Stimulated activated memory B cell treated with anti-CD40 and anti-IgM and Interleukin-4, amounts not matched to agents 10 μg/mL and 1 μg/mL and 100 μg/mL, for 72 hours (primary cell): ENCODE results near the gene DUOXA1.
"Not testable (repeated sequence)": the region's sequence is repeated elsewhere in the genome, so short reads cannot be mapped to it uniquely, and the experiment has no call there.

Source experiments
- ATAC-seq: fragments of 150-1000 bp; cut with Tn5 transposase; 2 replicates; pipeline ENCODE4 v1.10.0; 2021
- H3K27ac Mint-ChIP-seq: one replicate; pipeline ENCODE4 v1.8.0; 2022; ENCODE audit warnings: mild to moderate bottlenecking, mixed read lengths
- H3K27me3 Mint-ChIP-seq: one replicate; pipeline ENCODE4 v1.8.0; 2022; ENCODE audit warnings: mixed read lengths
- H3K36me3 Mint-ChIP-seq: one replicate; pipeline ENCODE4 v1.8.0; 2022; ENCODE audit warnings: mixed read lengths
- H3K4me1 Mint-ChIP-seq: one replicate; pipeline ENCODE4 v1.8.0; 2022; ENCODE audit warnings: mixed read lengths
- H3K4me3 Mint-ChIP-seq: one replicate; pipeline ENCODE4 v1.8.0; 2022; ENCODE audit warnings: mild to moderate bottlenecking, moderate library complexity, mixed read lengths
- H3K9me3 Mint-ChIP-seq: one replicate; pipeline ENCODE4 v1.8.0; 2022; ENCODE audit warnings: mixed read lengths

Gene DUOXA1

GRCh38 chr15:45114076-45114750 is 15.5 kb downstream of the DUOXA1 start, which contains the start of the genes DUOX2 and DUOXA2:
Gene DUOX2, minus strand, starts transcription at chr15:45114172. Its CDS starts 761 bp downstream, at chr15:45113411.
Gene DUOXA2, plus strand, starts transcription at chr15:45114326. Its CDS starts 280 bp downstream, at chr15:45114606.
- Mint-ChIP-seq H3K36me3 (no peaks in the 10 kb centered on the region), H3K27me3 (peaks cover 88% of the 10 kb centered on the region), H3K9me3 (no peaks in the 10 kb centered on the region), H3K4me3 (peak within 1 kb of the TSS; percentile 72), H3K27ac (no peak within 1 kb of the TSS), H3K4me1 (peaks cover 54% of the 10 kb centered on the region)
- no peak for ATAC-seq

- Mint-ChIP-seq H3K4me3 (no peak overlapping the region), H3K27ac (no peak overlapping the region)
Observed at GRCh38 chr15:45113380-45113990, 16.2 kb downstream of the DUOXA1 start.

GRCh38 chr15:45112591-45113379 is 16.9 kb downstream of the DUOXA1 start:
- Mint-ChIP-seq H3K27ac (no peak overlapping the region), H3K4me1 (peaks cover 47% of the 10 kb centered on the region), H3K9me3 (no peaks in the 10 kb centered on the region), H3K4me3 (peak overlapping the region; percentile 48), H3K27me3 (peaks cover 89% of the 10 kb centered on the region), H3K36me3 (no peaks in the 10 kb centered on the region)
- ATAC-seq, result no peak

More at GRCh38 chr15:45113380-45113990, 16.2 kb downstream of the DUOXA1 start:
- Mint-ChIP-seq H3K9me3 (no peaks in the 10 kb centered on the region), H3K4me1 (peaks cover 54% of the 10 kb centered on the region), H3K27me3 (peaks cover 91% of the 10 kb centered on the region), H3K36me3 (no peaks in the 10 kb centered on the region)
- no peak for ATAC-seq

GRCh38 chr15:45112143-45112590 is 17.5 kb downstream of the DUOXA1 start:
- H3K9me3 Mint-ChIP-seq, result no peaks in the 10 kb centered on the region

GRCh38 chr15:45111390-45112142 is 18.1 kb downstream of the DUOXA1 start:
- Mint-ChIP-seq H3K27ac (no peak overlapping the region), H3K9me3 (no peaks in the 10 kb centered on the region), H3K4me1 (peaks cover 37% of the 10 kb centered on the region), H3K36me3 (no peaks in the 10 kb centered on the region), H3K27me3 (peaks cover 88% of the 10 kb centered on the region), H3K4me3 (peak overlapping the region; percentile 48)
- no peak for ATAC-seq

More at GRCh38 chr15:45112143-45112590, 17.5 kb downstream of the DUOXA1 start:
- H3K27me3 Mint-ChIP-seq, result peaks cover 87% of the 10 kb centered on the region
- no peak overlapping the region for H3K27ac Mint-ChIP-seq
- no peak for ATAC-seq
- H3K4me1 Mint-ChIP-seq, result peaks cover 41% of the 10 kb centered on the region
- H3K4me3 Mint-ChIP-seq, result peak overlapping the region; percentile 48
- H3K36me3 Mint-ChIP-seq, result no peaks in the 10 kb centered on the region

- H3K4me3 Mint-ChIP-seq, result no peak overlapping the region
- H3K9me3 Mint-ChIP-seq, result no peaks in the 10 kb centered on the region
- H3K27me3 Mint-ChIP-seq, result peaks cover 85% of the 10 kb centered on the region
- H3K27ac Mint-ChIP-seq, result no peak overlapping the region
- H3K36me3 Mint-ChIP-seq, result no peaks in the 10 kb centered on the region
- H3K4me1 Mint-ChIP-seq, result peaks cover 31% of the 10 kb centered on the region
- no peak for ATAC-seq
Observed at GRCh38 chr15:45110256-45110820, 19.3 kb downstream of the DUOXA1 start.

- no peaks in the 10 kb centered on the region for H3K9me3 Mint-ChIP-seq
- no peaks in the 10 kb centered on the region for H3K36me3 Mint-ChIP-seq
- H3K4me1 Mint-ChIP-seq, result peaks cover 13% of the 10 kb centered on the region
- no peak overlapping the region for H3K4me3 Mint-ChIP-seq
- no peak for ATAC-seq
- H3K27me3 Mint-ChIP-seq, result peaks cover 63% of the 10 kb centered on the region
- no peak overlapping the region for H3K27ac Mint-ChIP-seq
Observed at GRCh38 chr15:45107941-45108630, 21.6 kb downstream of the DUOXA1 start.

DNA sequence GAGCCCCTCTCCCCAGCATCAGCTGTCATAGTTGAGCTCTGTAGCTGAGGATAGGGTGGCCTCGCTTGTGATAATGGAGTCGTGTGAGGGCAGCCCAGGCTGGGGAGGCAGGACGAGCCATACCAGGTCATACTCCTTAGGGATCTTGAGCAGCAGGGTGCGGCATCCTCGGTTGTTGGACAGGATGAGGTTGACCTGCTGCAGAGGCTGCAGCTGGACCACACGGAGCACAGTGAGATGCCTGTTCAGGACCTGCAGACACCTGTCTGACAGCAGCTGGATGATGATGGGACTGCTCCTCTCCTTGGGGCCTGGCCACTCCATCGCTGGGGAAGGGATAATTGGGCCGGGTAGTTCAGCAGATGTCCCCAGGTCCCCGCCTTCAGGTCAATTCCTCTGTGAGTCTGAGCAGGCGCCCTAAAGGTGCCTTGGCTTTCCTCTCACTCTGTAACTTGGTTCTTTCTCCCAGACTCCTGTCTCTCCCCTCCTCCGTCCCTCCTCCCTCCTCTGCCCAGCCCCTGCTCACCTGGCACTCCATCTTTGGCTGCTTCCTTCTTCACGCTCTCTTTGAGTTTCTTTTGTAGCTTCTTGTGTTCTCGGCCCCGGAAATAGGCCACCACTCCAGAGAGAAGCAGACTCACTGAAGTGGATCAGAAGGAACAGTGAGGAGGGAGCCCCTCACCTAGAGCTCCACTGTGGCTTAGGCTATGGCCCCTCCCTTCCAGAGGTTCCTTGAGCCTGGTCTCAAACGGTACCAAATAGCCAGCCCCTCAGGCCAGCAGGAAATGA is 23.5 kb downstream of the DUOXA1 start:
- H3K36me3 Mint-ChIP-seq, result no peaks in the 10 kb centered on the region
- no peak overlapping the region for H3K27ac Mint-ChIP-seq
- H3K4me1 Mint-ChIP-seq, result no peaks in the 10 kb centered on the region
- H3K27me3 Mint-ChIP-seq, result peaks cover 56% of the 10 kb centered on the region
- no peak overlapping the region for H3K4me3 Mint-ChIP-seq
- H3K9me3 Mint-ChIP-seq, result no peaks in the 10 kb centered on the region
- ATAC-seq, result no peak

GRCh38 chr15:45105586-45105985 is 24.1 kb downstream of the DUOXA1 start:
- Mint-ChIP-seq H3K27me3 (peaks cover 56% of the 10 kb centered on the region), H3K4me1 (no peaks in the 10 kb centered on the region), H3K36me3 (no peaks in the 10 kb centered on the region), H3K27ac (no peak overlapping the region), H3K4me3 (no peak overlapping the region), H3K9me3 (no peaks in the 10 kb centered on the region)
- no peak for ATAC-seq

GRCh38 chr15:45104170-45104569 is 25.5 kb downstream of the DUOXA1 start:
- H3K27ac Mint-ChIP-seq, H3K9me3 Mint-ChIP-seq, H3K4me3 Mint-ChIP-seq, ATAC-seq, H3K4me1 Mint-ChIP-seq, H3K36me3 Mint-ChIP-seq: not testable (repeated sequence)
- H3K27me3 Mint-ChIP-seq, result peaks cover 56% of the 10 kb centered on the region

DNA sequence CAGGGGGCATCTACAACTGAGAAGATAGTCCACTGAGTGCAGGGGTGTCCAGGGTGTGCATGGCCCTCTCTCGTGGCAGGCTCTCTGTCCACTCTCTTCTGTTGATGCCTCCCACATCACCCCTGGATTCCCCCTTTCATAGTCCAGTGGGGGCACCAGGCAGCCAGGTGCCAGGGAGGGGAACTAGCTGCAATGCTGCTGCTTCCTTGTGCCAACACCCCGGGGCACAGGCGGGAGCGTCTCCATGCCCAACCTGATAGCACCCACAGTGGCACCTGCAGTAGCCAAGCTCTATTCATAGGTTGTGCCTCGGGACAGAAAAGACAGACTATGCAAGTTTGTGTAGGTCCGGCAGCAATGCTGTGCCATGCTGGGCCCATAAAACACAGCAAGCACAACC is 27.5 kb downstream of the DUOXA1 start:
- Mint-ChIP-seq H3K27ac (no peak overlapping the region), H3K27me3 (peaks cover 41% of the 10 kb centered on the region), H3K9me3 (no peaks in the 10 kb centered on the region), H3K4me3 (no peak overlapping the region), H3K4me1 (no peaks in the 10 kb centered on the region), H3K36me3 (no peaks in the 10 kb centered on the region)
- ATAC-seq, result no peak

- H3K4me1 Mint-ChIP-seq, result no peaks in the 10 kb centered on the region
- H3K27ac Mint-ChIP-seq, result no peak overlapping the region
- H3K4me3 Mint-ChIP-seq, result no peak overlapping the region
- H3K27me3 Mint-ChIP-seq, result peaks cover 37% of the 10 kb centered on the region
- H3K9me3 Mint-ChIP-seq, result no peaks in the 10 kb centered on the region
- no peak for ATAC-seq
- no peaks in the 10 kb centered on the region for H3K36me3 Mint-ChIP-seq
Observed at GRCh38 chr15:45101749-45102148, 27.9 kb downstream of the DUOXA1 start.

DNA sequence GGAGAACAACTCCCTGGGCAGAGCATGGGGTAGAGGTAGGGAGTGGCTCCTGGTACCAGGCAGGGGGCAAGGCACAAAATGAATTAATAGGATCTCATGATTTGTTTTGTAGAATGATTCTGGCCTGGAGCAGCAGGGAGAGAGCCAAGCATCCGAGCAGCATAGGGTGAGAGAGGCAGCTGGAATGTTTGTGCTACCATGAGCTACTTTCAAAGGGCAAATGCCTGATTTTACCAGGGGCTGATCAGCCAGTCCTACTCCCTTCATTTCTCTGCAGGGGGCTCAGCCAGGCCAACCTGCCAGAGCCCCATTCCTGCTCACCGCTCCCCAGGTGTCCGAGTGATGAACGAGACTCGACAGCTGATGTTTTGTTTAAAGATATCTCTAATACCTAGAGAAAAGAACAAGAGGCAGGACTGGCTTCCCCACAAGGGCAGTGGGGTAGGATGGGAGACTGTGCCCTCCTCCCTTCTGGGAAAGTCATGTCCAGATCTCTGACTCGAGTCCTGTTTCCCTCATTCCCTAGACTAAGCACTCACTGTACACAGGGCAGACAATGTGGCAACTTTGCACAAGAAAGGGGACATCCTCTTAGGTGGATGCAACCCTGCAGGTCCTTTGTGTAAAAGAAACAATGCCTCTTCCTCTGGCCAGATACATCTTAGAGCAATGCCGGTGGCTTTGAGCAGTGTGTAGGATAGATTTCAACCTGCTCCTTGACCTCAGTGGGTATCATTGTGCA is 28.6 kb downstream of the DUOXA1 start:
- Mint-ChIP-seq H3K4me3 (no peak overlapping the region), H3K27me3 (peaks cover 30% of the 10 kb centered on the region), H3K4me1 (no peaks in the 10 kb centered on the region), H3K36me3 (no peaks in the 10 kb centered on the region), H3K27ac (no peak overlapping the region), H3K9me3 (no peaks in the 10 kb centered on the region)
- ATAC-seq, result no peak
